CD14-positive monocyte (primary cell): ENCODE results near the gene CDH11. TPM values are rescaled to one million over a fixed set of nuclear protein-coding genes. Genes with fewer than 3 reads are reported as not detected.
A peak's percentile ranks its signal among the peaks of the same experiment; 100 is the strongest.

Source experiments
- DNase-seq, 3 donors: peaks; one replicate each; pipeline ENCODE4 v3.0.0-alpha.2; 2011 to 2022
- H2AFZ ChIP-seq: 2 replicates; pipeline ENCODE4 v1.6.0; 2012; ENCODE audit warnings: mild to moderate bottlenecking, low read depth, low read length, inconsistent platforms; ENCODE audit not compliant: insufficient read depth, poor library complexity, severe bottlenecking
- H3K27ac ChIP-seq, 2 donors: 1 replicate in 1 of 2; 2 replicates in 1 of 2; pipeline ENCODE4 v1.5.1; 2012 to 2013; ENCODE audit warnings: low read length in 2 of 2, control low read depth in 1 of 2, inconsistent platforms in 1 of 2, low read depth in 1 of 2, mild to moderate bottlenecking in 1 of 2
- H3K27me3 ChIP-seq, 2 donors: one replicate each; pipeline versions ENCODE4 v1.6.0 to v1.6.1; 2011 to 2013; ENCODE audit warnings: low read length in 2 of 2; ENCODE audit not compliant: control insufficient read depth in 2 of 2, insufficient read depth in 2 of 2
- H3K36me3 ChIP-seq, 2 donors: replicated peaks in 1 of 2; 1 replicate in 1 of 2; 2 replicates in 1 of 2; pipeline versions ENCODE4 v1.5.1 to v1.6.1; 2012 to 2013; ENCODE audit warnings: low read length in 2 of 2, control low read depth in 1 of 2, inconsistent platforms in 1 of 2, mild to moderate bottlenecking in 1 of 2; ENCODE audit not compliant: insufficient read depth in 2 of 2, control insufficient read depth in 1 of 2
- H3K4me1 ChIP-seq, 2 donors: 1 replicate in 1 of 2; 2 replicates in 1 of 2; pipeline versions ENCODE4 v1.5.1 to v1.6.1; 2012 to 2013; ENCODE audit warnings: low read length in 2 of 2, control low read depth in 1 of 2, inconsistent platforms in 1 of 2, mild to moderate bottlenecking in 1 of 2, moderate library complexity in 1 of 2; ENCODE audit not compliant: insufficient read depth in 2 of 2, control insufficient read depth in 1 of 2
- H3K4me2 ChIP-seq: replicated peaks from 2 replicates; pipeline ENCODE3; 2012; ENCODE audit warnings: low read length, moderate library complexity, mild to moderate bottlenecking; ENCODE audit not compliant: poor library complexity, severe bottlenecking; ENCODE audit errors: extremely low read depth
- H3K4me3 ChIP-seq, 3 experiments: fragments of 200-600 bp in 1 of 3; sonication (generic) in 1 of 3; replicated peaks in 1 of 3; 1 replicate in 2 of 3; 2 replicates in 1 of 3; pipeline ENCODE4 v1.5.1; 2011 to 2013; ENCODE audit warnings: low read length in 3 of 3, mild to moderate bottlenecking in 3 of 3, control low read depth in 2 of 3, low read depth in 2 of 3, inconsistent platforms in 1 of 3, moderate library complexity in 1 of 3
- H3K79me2 ChIP-seq: 2 replicates; pipeline ENCODE4 v1.6.0; 2012; ENCODE audit warnings: mild to moderate bottlenecking, control low read depth, inconsistent platforms, low read length, moderate library complexity; ENCODE audit not compliant: insufficient read depth
- H3K9ac ChIP-seq: 2 replicates; pipeline ENCODE4 v1.6.0; 2017; ENCODE audit warnings: low read length, mild to moderate bottlenecking; ENCODE audit not compliant: insufficient read depth, poor library complexity, severe bottlenecking
- H3K9me3 ChIP-seq, 2 donors: replicated peaks in 1 of 2; 1 replicate in 1 of 2; 2 replicates in 1 of 2; pipeline versions ENCODE4 v1.5.1 to v1.6.1; 2012 to 2013; ENCODE audit warnings: low read length in 2 of 2, control low read depth in 1 of 2; ENCODE audit not compliant: control insufficient read depth in 1 of 2, insufficient read depth in 1 of 2
- H4K20me1 ChIP-seq: 2 replicates; pipeline ENCODE4 v1.6.0; 2012; ENCODE audit warnings: mild to moderate bottlenecking, low read length, control low read depth, moderate library complexity; ENCODE audit not compliant: insufficient read depth
- H3K27ac Mint-ChIP-seq, 7 donors: one replicate each; pipeline ENCODE4 v1.8.0; 2020; ENCODE audit warnings: mild to moderate bottlenecking in 7 of 7, mixed read lengths in 7 of 7, moderate library complexity in 6 of 7, inconsistent platforms in 2 of 7
- H3K27me3 Mint-ChIP-seq, 3 donors: one replicate each; pipeline ENCODE4 v1.8.0; 2021 to 2022; ENCODE audit warnings: low read depth in 3 of 3, mild to moderate bottlenecking in 3 of 3, mixed read lengths in 3 of 3, moderate library complexity in 3 of 3, inconsistent platforms in 1 of 3
- H3K36me3 Mint-ChIP-seq, 2 donors: one replicate each; pipeline ENCODE4 v1.8.0; 2020; ENCODE audit warnings: mixed read lengths in 2 of 2, inconsistent platforms in 1 of 2, mild to moderate bottlenecking in 1 of 2
- H3K4me1 Mint-ChIP-seq: one replicate; pipeline ENCODE4 v1.8.0; 2020; ENCODE audit warnings: mild to moderate bottlenecking, mixed read lengths
- H3K4me3 Mint-ChIP-seq, 2 donors: one replicate each; pipeline ENCODE4 v1.8.0; 2020; ENCODE audit warnings: mild to moderate bottlenecking in 2 of 2, mixed read lengths in 2 of 2, moderate library complexity in 1 of 2
- H3K9me3 Mint-ChIP-seq, 7 donors: one replicate each; pipeline ENCODE4 v1.8.0; 2020 to 2022; ENCODE audit warnings: mixed read lengths in 7 of 7, mild to moderate bottlenecking in 6 of 7, moderate library complexity in 6 of 7, inconsistent platforms in 2 of 7
- WGBS: methylation state at CpG from one replicate; pipeline ENCODE4 v1.1.5; 2013; ENCODE audit warnings: missing lambda C conversion rate; ENCODE audit not compliant: insufficient coverage; 5-methylcytosine and 5-hydroxymethylcytosine counted together
- intact Hi-C, 2 donors: fragments of 100-400 bp; cut with micrococcal nuclease; formaldehyde crosslinking; loops; one replicate each; pipeline versions ENCODE4 v1.15.0 to v1.15.1; 2023
- polyA plus RNA-seq, 3 donors: library from polyadenylated mRNA; depleted of rRNA in 1 of 3; unstranded in 2 of 3; stranded (reverse) in 1 of 3; fragments of 300-500 nt in 2 of 3; fragments of >200 nt in 1 of 3; fragmentation: Illumina TruSeq in 2 of 3; gene quantifications; 1 replicate in 2 of 3; 2 replicates in 1 of 3; pipeline ENCODE4 v1.2.3, GENCODE V29; 2012 to 2021
- TF ChIP-seq, protein P1 (sequence below): fragments of 200-600 bp; IDR thresholded peaks from one replicate; pipeline ENCODE4 v1.8.0; 2022; ENCODE audit warnings: antibody characterized with exemption, mild to moderate bottlenecking

CDH11 gene
- polyA plus RNA-seq, 3 donors = not detected

DNA sequence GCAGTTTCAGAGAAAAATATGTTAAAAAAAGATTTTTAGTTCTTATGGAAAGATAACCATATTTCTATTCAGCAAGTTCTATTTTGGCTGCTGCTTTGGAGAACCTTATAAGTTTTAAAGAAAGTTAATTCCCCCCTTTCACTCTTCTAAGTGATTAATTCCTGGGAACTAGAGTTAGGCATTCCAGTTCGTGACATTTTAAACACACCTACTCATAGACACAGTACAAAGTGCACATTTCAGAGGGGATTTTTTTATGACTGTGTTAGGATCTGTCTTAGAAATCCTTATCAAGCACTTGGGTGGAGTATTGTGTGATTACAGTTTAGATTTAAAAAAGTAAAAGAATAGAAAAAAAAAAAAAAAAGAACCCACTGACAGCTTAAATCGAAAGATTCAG, 3.5 kb upstream of the CDH11 start:
- Histone ChIP-seq H4K20me1 (no peaks in the 10 kb centered on the region), H3K9me3 (peaks cover 0 to 4% of the 10 kb centered on the region in 2 donors), H3K27me3 (peaks cover 27 to 50% of the 10 kb centered on the region in 2 donors), H3K4me1 (no peaks in the 10 kb centered on the region), H2AFZ (no peak overlapping the region), H3K79me2 (no peaks in the 10 kb centered on the region), H3K27ac (no peak overlapping the region), H3K4me2 (no peak overlapping the region), H3K9ac (no peak overlapping the region), H3K36me3 (no peaks in the 10 kb centered on the region), H3K4me3 (no peak overlapping the region)
- H3K4me1 Mint-ChIP-seq = no peaks in the 10 kb centered on the region
- H3K36me3 Mint-ChIP-seq = no peaks in the 10 kb centered on the region
- H3K27ac Mint-ChIP-seq = no peak overlapping the region
- H3K27me3 Mint-ChIP-seq = peaks cover 40 to 47% (median 46%) of the 10 kb centered on the region in 3 donors
- intact Hi-C loops = no loop called here
- peaks cover 0 to 15% (median 4%) of the 10 kb centered on the region in 7 donors for H3K9me3 Mint-ChIP-seq
- no peak for DNase-seq
- TF ChIP-seq, protein P1, sequence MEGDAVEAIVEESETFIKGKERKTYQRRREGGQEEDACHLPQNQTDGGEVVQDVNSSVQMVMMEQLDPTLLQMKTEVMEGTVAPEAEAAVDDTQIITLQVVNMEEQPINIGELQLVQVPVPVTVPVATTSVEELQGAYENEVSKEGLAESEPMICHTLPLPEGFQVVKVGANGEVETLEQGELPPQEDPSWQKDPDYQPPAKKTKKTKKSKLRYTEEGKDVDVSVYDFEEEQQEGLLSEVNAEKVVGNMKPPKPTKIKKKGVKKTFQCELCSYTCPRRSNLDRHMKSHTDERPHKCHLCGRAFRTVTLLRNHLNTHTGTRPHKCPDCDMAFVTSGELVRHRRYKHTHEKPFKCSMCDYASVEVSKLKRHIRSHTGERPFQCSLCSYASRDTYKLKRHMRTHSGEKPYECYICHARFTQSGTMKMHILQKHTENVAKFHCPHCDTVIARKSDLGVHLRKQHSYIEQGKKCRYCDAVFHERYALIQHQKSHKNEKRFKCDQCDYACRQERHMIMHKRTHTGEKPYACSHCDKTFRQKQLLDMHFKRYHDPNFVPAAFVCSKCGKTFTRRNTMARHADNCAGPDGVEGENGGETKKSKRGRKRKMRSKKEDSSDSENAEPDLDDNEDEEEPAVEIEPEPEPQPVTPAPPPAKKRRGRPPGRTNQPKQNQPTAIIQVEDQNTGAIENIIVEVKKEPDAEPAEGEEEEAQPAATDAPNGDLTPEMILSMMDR = no peak
- no CpG with 5 or more reads among the region's 2 CpGs for WGBS
- no peak overlapping the region for H3K4me3 Mint-ChIP-seq

DNA sequence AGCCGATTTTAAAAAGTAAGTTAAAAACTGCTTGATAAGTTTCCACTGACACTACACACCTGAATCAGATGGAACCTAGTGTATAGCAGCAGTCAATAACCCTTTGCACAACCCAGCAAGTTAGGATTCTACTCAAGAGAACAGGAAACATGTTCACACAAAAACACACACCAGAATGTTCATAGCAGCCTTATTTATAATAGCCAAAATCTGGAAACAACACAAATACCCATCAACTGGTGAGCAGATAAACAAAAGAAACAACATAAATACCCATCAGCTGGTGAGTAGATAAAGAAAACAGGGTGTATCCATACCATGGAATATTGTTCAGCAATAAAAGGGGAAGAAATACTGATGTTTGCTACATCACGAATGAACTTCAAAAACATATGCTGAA, 2.7 kb upstream of the CDH11 start:
- DNase-seq = no peak
- Mint-ChIP-seq H3K4me1 (no peaks in the 10 kb centered on the region), H3K4me3 (peak overlapping the region in 1 of 2 donors; percentile 49), H3K9me3 (peaks cover 0 to 15% (median 2%) of the 10 kb centered on the region in 7 donors), H3K27ac (no peak overlapping the region), H3K36me3 (no peaks in the 10 kb centered on the region), H3K27me3 (peaks cover 47 to 54% (median 53%) of the 10 kb centered on the region in 3 donors)
- Histone ChIP-seq H3K9me3 (peaks cover 0 to 7% of the 10 kb centered on the region in 2 donors), H3K4me2 (no peak overlapping the region), H3K4me3 (no peak overlapping the region), H3K9ac (no peak overlapping the region), H2AFZ (no peak overlapping the region), H4K20me1 (no peaks in the 10 kb centered on the region), H3K79me2 (no peaks in the 10 kb centered on the region), H3K27me3 (peaks cover 35 to 57% of the 10 kb centered on the region in 2 donors), H3K4me1 (no peaks in the 10 kb centered on the region), H3K36me3 (no peaks in the 10 kb centered on the region), H3K27ac (no peak overlapping the region)
- WGBS = no CpG with 5 or more reads among the region's 2 CpGs
- intact Hi-C loops = no loop called here
- TF ChIP-seq, protein P1 = no peak
